HUES64 (cell line): Measurements from ENCODE around the gene SLC9A9.

Experiments
- H3K27ac ChIP-seq: 2 replicates; pipeline ENCODE4 v1.7.0; 2013; ENCODE audit warnings: low read depth, low read length, inconsistent platforms
- H3K27me3 ChIP-seq: 2 replicates; pipeline ENCODE4 v1.6.1; 2013; ENCODE audit warnings: mild to moderate bottlenecking, low read length; ENCODE audit not compliant: insufficient read depth
- H3K36me3 ChIP-seq: 2 replicates; pipeline ENCODE4 v1.6.1; 2013; ENCODE audit warnings: mild to moderate bottlenecking, low read length; ENCODE audit not compliant: insufficient read depth
- H3K4me1 ChIP-seq: 2 replicates; pipeline ENCODE4 v1.6.1; 2013; ENCODE audit warnings: mild to moderate bottlenecking, low read length, moderate library complexity; ENCODE audit not compliant: insufficient read depth
- H3K4me3 ChIP-seq: 2 replicates; pipeline ENCODE4 v1.5.1; 2013; ENCODE audit warnings: mild to moderate bottlenecking, low read length, moderate library complexity
- H3K9ac ChIP-seq: 2 replicates; pipeline ENCODE4 v1.6.1; 2013; ENCODE audit warnings: mild to moderate bottlenecking, low read depth, low read length
- H3K9me3 ChIP-seq: 2 replicates; pipeline ENCODE4 v1.6.1; 2013; ENCODE audit warnings: low read depth, low read length; ENCODE audit not compliant: insufficient read depth
- WGBS: fragments of 150-250, 120-280 bp; methylation state at CpG from one replicate; pipeline ENCODE4 v1.1.7; 2013; ENCODE audit warnings: missing lambda C conversion rate; 5-methylcytosine and 5-hydroxymethylcytosine counted together

The SLC9A9 gene

DNA sequence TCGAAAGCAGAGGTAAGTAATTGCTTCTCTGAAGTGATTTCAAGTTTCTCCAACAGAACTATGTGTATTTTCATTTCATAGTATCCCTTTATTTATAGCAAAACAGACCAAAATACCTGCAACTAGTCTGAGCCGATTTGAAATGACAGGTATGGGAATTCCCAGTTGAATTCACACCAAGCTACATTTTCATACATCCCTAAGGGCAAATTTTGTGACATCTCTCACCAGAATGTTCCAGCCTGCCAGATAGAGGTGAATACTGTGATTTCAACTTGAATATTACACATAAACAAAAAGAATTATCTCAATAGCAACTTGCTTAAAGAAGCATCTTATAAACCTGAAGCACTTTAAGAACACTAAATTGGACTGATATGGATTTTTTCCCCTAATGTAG lies 235.7 kb downstream of the SLC9A9 start:
- WGBS, result 89% methylated on average over 2 of the region's 2 CpGs
- no peaks in the 10 kb centered on the region for H3K4me1 ChIP-seq
- H3K36me3 ChIP-seq, result no peaks in the 10 kb centered on the region

DNA sequence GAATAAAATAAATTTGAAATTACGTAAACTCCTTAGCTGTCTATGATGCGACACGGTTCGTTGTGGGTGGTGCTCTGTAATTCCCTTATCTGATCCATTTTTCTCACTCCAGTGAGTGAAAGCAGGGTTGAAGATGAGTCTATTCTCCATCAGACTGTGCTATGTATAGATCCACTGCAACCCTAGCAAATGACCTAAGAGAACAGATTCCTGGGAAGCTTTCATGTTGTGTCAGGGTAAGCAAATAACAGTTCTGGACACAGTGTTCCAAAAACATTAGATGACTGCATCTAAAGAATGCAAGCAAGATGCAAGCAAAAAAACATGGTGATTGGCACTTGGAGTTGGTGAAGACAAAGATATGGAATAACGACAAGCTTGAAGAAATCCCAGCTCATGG lies 239.3 kb downstream of the SLC9A9 start:
- WGBS, result 96% methylated on average over 4 of the region's 5 CpGs
- H3K36me3 ChIP-seq, result no peaks in the 10 kb centered on the region
- H3K4me1 ChIP-seq, result no peaks in the 10 kb centered on the region
- no peaks in the 10 kb centered on the region for H3K9me3 ChIP-seq
- H3K9ac ChIP-seq, result no peak overlapping the region
- H3K27me3 ChIP-seq, result no peaks in the 10 kb centered on the region
- no peak overlapping the region for H3K27ac ChIP-seq
- H3K4me3 ChIP-seq, result no peak overlapping the region

More for the DNA sequence above, 235.7 kb downstream of the SLC9A9 start:
- Histone ChIP-seq H3K27ac (no peak overlapping the region), H3K9ac (no peak overlapping the region), H3K9me3 (no peaks in the 10 kb centered on the region), H3K4me3 (no peak overlapping the region), H3K27me3 (no peaks in the 10 kb centered on the region)

DNA sequence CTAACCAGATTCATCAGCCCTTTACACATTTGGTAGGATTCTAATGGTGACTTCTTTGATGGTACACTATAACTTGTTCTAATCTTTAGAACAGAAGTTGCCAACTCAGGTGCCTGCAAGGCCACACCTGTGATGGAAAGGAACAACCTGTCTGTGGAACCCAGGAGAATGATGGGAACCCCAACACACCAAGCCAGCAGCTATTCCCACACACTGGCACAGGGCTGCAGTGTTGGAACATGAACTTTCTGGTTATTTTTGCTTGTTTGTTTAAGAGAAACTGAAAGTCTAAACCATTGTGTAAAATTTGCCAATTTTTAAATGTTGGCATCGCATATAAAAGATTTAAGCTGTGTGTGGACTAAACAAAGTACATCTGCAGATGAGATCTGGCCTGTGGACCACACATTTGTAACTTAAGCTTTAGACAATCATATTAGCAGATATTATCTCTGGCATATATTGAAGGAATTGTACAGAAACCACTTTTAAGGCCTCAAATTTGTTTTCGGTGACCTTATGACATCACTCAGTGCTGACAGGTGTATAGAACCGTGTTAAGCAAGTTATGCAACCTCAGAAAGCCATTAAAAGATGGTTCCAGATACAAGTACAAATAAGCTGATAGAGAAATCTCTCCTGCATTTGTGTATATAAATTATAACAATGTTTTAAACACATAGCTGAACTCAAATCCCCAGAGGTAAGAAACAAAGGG lies 242.9 kb downstream of the SLC9A9 start:
- Histone ChIP-seq H3K4me3 (no peak overlapping the region), H3K27me3 (no peaks in the 10 kb centered on the region), H3K36me3 (no peaks in the 10 kb centered on the region), H3K27ac (no peak overlapping the region), H3K9me3 (no peaks in the 10 kb centered on the region), H3K4me1 (peaks cover 7% of the 10 kb centered on the region), H3K9ac (no peak overlapping the region)
- 98% methylated on average over 3 of the region's 3 CpGs for WGBS

DNA sequence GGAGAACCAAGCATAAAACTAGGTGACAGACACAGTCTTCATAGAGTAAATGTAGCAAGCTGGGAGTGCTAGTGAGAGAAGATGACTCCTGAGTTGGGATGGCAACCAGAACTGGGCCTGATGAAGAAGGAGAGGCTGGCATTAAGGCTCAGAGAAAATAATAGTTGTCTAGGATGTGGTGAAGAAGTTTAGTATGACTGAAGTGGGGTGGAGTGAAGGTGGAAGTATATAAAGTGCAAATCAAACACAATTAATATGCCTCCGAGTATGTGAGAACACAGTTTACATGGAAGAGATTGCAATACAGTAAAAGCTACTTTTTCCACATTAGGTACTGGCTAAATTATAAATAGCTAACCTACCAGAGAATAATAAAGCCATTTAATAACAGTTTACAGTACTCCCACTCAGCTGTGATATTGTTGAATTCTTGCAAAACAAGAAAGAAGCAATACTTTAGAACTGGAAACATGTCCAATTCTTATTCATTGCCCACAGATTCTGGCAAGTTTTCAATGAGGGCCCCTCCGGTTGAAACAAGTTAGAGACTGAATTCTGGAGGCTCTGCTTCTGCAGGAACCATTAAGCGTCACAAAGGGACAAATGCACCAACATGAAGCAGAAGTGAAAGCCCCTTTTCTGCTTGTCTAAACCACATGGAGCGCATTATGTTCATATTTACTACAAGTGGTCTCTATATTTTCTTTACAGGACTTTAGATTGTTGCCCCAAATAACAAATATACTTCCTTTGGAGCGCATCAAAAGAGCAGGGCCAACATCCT lies 243.7 kb downstream of the SLC9A9 start:
- H3K4me1 ChIP-seq, result peaks cover 7% of the 10 kb centered on the region
- no peak overlapping the region for H3K27ac ChIP-seq
- H3K4me3 ChIP-seq, result no peak overlapping the region
- no peaks in the 10 kb centered on the region for H3K9me3 ChIP-seq
- no peak overlapping the region for H3K9ac ChIP-seq
- H3K27me3 ChIP-seq, result no peaks in the 10 kb centered on the region
- no peaks in the 10 kb centered on the region for H3K36me3 ChIP-seq
- 95% methylated on average over 4 of the region's 5 CpGs for WGBS

DNA sequence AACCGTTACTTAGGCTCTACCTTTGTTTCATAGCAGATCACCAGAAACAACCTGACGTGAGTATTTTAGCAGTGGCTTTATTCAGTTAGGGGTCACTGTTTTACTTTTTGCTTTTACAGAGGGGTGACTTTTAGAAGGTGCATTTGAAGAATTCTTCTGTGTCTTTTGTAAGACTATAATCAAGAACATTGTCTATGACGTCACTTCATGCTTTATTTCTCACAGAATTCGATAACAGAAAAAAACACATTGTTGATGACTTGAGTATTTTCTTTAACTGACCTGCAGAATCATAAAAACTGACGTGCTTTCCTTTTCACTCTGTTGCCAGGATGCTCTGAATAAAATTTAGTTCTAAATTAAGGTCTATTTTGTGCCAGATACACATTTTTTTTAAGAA lies 244.5 kb downstream of the SLC9A9 start:
- H3K9ac ChIP-seq, result no peak overlapping the region
- no peak overlapping the region for H3K4me3 ChIP-seq
- H3K4me1 ChIP-seq, result peaks cover 14% of the 10 kb centered on the region
- H3K27me3 ChIP-seq, result no peaks in the 10 kb centered on the region
- H3K27ac ChIP-seq, result no peak overlapping the region
- H3K9me3 ChIP-seq, result no peaks in the 10 kb centered on the region
- 97% methylated on average over 5 of the region's 5 CpGs for WGBS
- no peaks in the 10 kb centered on the region for H3K36me3 ChIP-seq

DNA sequence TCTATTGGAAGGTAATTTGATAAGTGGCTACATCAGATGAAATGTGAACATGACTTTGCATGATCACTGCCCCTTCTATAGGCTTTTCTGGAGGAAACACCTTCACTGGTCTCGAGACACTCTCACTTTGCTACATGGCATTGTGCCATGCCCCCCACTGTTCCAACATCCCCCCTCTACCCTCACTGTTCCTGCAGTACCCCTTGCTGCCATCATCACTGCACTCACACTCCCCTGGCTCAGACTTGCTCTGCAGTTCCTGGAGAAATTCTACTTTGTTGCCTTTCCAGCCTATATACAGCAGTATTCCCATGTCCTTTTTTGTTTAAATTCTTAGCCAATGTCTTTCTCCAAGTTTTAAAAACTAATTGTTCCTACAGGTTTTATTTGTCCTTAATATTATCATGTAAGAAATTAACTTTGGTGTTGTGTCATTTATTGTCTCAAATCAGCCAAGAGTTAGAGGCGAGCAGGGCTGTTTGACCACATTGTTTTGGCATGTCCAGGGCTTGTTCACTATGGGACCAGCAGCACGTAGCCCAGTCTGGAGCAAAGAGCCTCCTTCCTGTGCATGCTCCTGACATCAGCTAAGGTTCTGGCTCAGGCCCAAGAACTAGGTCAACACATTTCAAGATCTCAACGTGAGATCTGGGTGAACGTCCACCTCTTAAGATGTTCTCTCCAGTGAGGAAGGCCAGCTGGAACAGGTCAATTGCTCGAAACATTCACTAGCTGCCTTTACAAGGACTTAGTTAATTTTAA lies 246.4 kb downstream of the SLC9A9 start:
- no peak overlapping the region for H3K4me3 ChIP-seq
- 92% methylated on average over 6 of the region's 6 CpGs for WGBS
- no peaks in the 10 kb centered on the region for H3K9me3 ChIP-seq
- no peaks in the 10 kb centered on the region for H3K27me3 ChIP-seq
- H3K27ac ChIP-seq, result no peak overlapping the region
- H3K4me1 ChIP-seq, result peaks cover 31% of the 10 kb centered on the region
- no peaks in the 10 kb centered on the region for H3K36me3 ChIP-seq
- H3K9ac ChIP-seq, result no peak overlapping the region

DNA sequence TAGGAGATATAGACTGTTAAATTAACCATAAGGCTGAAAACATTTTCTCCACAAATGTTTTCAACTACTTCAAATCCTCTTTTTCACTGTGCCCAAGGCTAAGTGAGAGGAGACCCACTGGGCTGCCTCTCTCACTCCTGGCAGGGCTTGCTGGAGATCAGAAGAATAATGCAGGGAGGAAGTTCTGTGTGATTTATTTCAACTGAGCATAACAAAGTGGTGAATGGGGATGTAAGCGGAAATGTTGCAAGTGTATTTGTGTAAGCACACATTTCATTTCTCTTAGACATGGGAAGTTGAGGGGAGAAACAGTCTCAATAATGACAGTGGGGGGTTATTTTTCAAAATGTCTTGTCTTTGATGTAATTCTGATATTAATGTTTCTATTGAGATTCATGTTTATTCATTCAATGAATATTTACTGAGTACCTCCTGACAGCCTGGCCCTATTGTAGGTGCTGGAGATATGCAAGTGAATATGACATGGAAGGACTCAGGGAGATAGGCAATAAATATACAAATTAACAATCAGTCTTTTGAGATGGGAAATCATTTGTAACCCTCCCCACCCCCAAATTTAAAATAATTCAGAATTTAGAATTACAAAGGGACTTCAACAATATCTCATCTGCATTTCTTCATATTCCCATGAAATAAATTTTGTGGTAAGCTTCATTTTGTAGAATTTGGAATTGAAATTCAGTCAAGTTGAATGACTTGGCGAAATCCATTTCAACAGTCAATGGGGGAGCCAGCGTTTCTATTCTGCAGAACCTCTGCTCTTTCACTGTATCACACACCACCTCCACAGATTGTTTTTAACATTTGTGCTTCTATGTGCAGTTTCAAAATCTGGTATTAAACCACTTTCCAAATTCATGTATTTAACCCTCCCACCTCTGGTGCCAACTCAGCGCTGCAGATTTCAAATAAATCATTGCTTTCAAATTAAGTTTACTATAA lies 247.2 kb downstream of the SLC9A9 start:
- WGBS, result 88% methylated on average over 4 of the region's 4 CpGs

DNA sequence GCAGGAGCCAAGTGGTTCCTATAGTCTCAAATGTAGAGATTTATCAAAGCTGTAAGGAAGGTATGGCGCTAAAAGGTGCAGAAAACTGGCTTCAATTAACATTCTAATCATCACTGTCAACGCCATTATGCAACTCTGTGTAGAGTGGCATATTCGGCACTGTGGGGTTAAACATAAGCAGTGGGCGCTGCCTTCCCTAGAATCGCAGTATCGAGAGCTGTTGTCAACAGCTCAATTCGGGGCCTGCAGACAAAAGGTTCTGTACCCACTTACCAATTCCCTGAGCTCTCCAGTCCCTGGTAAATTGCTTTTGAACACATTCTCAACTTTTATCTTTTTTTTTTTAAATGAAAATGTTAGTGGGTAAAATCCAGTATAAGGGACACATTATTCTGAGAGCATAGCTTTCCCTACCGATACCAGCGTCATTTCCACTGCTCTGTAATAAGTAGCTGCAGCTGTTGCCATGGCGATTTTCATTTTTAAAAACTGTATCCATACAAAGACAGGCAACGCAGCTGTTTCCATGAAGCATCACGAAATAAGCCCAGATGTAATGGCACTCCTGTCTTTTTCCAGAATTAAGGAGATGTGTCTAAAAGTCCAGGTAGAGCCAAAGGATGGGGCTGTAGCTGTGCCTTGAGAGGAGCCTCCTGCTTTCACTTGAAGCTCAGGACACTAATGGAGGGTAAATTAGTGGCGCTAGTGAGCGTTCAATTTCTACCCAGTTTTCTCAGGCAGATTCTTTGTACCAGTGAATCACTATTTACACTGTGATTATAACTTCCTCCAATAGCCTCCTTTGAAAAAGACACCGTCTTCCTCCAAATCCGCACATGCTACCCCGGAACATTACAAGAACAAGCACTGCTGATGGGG lies 250.3 kb downstream of the SLC9A9 start:
- Histone ChIP-seq H3K4me3 (no peak overlapping the region), H3K36me3 (no peaks in the 10 kb centered on the region), H3K27ac (no peak overlapping the region), H3K4me1 (peaks cover 32% of the 10 kb centered on the region), H3K9ac (no peak overlapping the region), H3K9me3 (no peaks in the 10 kb centered on the region), H3K27me3 (no peaks in the 10 kb centered on the region)
- 91% methylated on average over 17 of the region's 17 CpGs for WGBS

More for the DNA sequence above, 247.2 kb downstream of the SLC9A9 start:
- H3K4me3 ChIP-seq, result no peak overlapping the region
- H3K27me3 ChIP-seq, result no peaks in the 10 kb centered on the region
- H3K9me3 ChIP-seq, result no peaks in the 10 kb centered on the region
- H3K27ac ChIP-seq, result 0 out of 2 replicates have a peak overlapping the region, but pooled peaks have one; percentile 7
- H3K4me1 ChIP-seq, result peaks cover 32% of the 10 kb centered on the region
- H3K36me3 ChIP-seq, result no peaks in the 10 kb centered on the region
- no peak overlapping the region for H3K9ac ChIP-seq

DNA sequence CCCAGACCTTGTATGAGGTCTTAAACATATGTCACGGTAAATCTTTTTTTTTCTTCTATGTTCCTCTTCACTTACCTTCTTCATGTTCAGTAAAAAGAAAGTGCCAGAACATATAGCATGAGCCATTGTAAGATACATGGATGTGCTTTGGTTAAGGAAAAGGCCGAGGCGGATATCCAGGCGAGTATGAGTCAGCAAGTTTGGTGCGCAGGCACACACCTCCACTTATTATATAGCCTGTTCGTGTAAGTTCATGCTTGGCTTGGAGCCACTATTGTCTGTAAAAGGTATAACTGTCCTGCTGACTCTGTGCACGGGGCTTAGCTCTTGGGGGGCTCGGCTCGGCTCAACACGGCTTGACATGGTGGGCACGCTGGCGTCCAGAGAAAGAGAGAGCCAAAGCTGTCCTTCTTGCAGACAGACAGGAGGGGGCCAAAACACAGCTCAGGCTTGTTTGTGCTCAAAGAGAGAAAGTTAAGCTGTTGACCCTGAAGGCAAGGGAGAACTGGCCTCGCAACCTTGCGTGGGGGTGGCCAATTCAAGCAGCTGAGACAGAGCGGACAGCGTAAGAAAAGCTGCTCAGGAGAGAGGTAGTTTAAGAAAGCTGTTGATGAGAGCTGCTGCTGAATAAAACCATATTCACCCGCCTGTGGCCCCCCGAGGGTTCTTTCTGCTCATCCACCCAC lies 251.2 kb downstream of the SLC9A9 start:
- Histone ChIP-seq H3K4me3 (no peak overlapping the region), H3K9ac (no peak overlapping the region), H3K36me3 (no peaks in the 10 kb centered on the region), H3K27me3 (no peaks in the 10 kb centered on the region), H3K27ac (no peak overlapping the region), H3K4me1 (peaks cover 32% of the 10 kb centered on the region), H3K9me3 (no peaks in the 10 kb centered on the region)
- 91% methylated on average over 18 of the region's 18 CpGs for WGBS
